HUDEP-2 (cell line): ENCODE data around the gene GALNS.
"Not testable (repeated sequence)": the region's sequence is repeated elsewhere in the genome, so short reads cannot be mapped to it uniquely, and the experiment has no call there.

Source experiments
- DNase-seq, 76 experiments: peaks; one replicate each; lab custom pipeline; 2025; ENCODE audit not compliant: unreplicated experiment in 76 of 76; lab: John Stamatoyannopoulos, UW

GALNS gene, protein sequence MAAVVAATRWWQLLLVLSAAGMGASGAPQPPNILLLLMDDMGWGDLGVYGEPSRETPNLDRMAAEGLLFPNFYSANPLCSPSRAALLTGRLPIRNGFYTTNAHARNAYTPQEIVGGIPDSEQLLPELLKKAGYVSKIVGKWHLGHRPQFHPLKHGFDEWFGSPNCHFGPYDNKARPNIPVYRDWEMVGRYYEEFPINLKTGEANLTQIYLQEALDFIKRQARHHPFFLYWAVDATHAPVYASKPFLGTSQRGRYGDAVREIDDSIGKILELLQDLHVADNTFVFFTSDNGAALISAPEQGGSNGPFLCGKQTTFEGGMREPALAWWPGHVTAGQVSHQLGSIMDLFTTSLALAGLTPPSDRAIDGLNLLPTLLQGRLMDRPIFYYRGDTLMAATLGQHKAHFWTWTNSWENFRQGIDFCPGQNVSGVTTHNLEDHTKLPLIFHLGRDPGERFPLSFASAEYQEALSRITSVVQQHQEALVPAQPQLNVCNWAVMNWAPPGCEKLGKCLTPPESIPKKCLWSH

DNA sequence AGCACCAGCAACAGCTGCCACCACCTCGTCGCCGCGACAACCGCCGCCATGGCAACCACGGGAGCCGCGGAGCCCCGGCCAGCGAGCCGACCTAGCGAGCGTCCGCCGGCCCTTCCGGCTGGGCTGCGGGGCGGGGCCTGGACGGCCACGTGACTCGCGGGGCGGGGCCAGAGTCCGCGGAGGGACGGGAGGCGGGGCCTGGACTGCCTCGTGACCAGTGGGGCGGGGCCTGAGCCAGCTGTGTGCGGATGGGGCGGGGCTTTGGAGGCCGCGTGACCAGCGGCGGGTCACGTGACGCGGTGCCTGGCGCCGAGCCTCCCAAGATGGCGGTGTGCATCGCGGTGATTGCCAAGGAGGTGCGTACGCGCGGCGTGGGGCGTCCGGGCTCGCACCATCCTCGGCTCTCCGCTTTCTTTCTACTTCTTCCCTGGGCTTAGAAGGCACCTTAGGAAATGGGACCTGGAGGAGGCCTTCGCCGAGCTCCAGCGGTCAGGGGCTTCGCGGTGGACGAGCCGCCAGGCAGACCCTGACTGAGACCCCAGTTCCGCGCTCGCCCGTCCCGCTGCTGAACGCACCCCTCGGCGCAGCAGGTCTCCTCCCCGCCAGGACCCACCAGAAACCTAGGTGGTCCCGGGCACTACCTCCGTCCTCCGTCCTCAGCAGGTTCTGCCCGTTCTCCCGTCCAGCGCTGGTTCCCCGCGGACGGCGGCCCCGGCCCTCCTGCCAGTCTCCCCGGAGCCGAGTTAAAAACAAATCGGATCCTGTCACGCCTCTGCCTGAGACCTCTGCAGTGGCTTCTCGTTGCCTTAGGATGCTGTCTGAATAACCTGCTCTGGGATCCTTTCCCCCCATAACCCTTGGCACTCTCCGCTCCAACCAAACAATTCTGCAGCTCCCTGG lies at the start of gene GALNS, which contains the start of gene TRAPPC2L:
GALNS (minus strand) TSS at position 120 of the 900 bp plus-strand sequence; CDS start at position 50, 70 bp downstream.
TRAPPC2L (plus strand) TSS at position 300 of the 900 bp plus-strand sequence; CDS start at position 324, 24 bp downstream.
- DNase-seq, result peak in 74 of 76 experiments; percentile 50 to 99 (median 96)

DNA sequence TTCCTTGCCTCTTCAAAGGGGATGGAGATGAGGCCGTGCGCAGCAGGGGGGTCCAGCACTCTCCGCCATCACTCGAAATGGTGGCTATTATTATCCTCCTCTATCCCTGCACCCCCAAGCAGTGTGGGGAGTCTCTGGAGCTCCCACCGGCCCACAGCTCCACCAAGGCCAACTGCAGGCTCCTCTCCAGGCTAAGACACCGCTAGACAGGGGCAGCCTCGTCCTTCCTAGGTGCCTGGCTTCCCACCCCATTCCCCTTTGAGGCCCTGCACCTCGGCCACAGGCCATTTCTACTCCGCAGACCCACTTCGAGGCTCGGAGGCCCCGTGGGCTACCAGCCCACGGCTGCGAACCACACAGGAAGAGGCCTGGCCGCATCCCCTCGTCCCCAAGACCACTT lies 49.3 kb upstream of the GALNS start:
- no peak for DNase-seq

DNA sequence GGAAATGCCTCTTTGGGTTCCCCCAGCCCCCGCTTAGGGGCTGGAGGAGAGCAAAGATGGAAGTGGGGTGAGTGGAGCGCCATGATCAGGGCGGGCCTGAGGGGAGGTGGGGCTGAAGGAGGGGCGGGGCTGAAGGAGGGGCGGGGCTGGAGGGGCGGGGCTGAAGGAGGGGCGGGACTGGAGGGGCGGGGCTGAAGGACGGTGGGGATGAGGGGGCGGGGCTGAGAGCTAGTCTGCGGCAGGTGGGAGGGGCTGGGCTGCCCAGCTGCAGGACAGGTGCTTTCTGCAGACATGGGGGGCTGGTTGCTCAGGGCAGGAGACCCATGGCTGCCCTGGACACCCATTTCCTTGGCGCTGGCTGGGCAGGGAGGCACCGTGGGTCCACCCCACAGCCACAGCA lies 48.8 kb upstream of the GALNS start:
- peak in 21 of 76 experiments; percentile 2 to 44 (median 17) for DNase-seq

DNA sequence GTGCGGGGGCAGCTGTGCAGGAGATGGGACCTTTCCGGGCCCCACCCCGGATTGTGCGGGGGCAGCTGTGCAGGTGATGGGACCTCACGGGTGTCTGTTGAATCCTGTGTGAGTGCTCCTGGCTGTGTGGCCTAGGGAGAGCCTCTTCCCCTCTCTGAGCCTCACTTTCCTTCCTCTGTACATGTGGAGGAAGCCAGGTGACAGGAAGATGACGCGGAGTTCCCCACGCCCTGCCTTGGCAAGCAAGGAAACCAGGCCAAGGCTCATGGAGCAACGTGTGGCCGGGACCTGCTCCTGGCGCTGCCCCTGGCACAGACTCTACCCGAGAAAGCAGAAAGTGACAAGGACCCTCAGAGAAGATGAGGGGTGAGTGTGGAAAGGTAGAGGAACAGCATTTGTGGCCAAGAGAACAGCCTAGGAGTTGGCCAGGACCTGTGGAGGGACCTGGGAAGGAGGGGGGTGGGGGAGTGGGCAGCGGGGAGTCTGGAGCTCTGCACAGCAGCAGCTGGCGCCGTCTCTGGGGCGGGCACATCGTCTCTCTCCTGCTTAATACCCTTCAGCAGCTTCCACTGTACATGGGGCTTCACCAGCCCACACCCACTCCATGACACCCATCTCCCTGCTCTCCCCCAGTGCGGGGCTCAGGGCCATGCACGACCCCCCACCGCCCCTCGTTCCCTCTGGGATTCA lies 48.1 kb upstream of the GALNS start:
- DNase-seq, result no peak

DNA sequence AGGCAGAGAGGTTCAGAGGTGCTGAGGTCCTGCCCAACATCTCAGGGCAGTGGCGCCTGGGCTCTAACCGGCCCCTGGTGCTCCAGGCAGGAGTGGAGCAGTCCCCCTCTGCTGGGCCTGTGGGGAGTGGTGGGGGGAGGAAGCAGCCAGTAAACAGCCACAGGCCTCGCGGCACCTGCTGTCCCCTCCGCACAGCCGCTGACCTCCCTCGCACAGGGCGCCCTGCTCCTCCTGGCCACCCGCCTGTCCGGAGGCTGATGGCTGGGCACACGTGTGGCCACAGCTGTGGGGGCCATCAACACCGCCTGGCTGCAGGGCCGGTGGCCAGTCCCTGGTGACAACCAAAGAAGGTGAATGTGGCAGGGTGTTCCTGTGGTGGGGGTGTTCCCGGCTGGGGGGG lies 46.5 kb upstream of the GALNS start:
- DNase-seq, result no peak

DNA sequence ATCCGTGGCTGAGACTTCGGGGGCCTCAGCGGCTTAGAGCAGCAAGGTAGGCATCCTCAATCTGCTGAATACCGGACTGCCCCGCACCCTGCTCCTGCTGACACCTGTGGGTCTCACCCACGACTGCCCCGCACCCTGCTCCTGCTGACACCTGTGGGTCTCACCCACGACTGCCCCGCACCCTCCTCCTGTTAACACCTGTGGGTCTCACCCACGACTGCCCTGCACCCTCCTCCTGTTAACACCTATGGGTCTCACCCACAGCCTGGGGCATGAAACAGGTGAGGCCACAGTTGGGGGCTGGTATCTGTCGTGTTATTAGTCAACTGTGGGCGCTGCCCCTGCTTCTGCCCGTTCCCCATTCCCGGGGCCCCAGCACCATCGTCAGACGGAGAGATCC lies 46.0 kb upstream of the GALNS start:
- no peak for DNase-seq

DNA sequence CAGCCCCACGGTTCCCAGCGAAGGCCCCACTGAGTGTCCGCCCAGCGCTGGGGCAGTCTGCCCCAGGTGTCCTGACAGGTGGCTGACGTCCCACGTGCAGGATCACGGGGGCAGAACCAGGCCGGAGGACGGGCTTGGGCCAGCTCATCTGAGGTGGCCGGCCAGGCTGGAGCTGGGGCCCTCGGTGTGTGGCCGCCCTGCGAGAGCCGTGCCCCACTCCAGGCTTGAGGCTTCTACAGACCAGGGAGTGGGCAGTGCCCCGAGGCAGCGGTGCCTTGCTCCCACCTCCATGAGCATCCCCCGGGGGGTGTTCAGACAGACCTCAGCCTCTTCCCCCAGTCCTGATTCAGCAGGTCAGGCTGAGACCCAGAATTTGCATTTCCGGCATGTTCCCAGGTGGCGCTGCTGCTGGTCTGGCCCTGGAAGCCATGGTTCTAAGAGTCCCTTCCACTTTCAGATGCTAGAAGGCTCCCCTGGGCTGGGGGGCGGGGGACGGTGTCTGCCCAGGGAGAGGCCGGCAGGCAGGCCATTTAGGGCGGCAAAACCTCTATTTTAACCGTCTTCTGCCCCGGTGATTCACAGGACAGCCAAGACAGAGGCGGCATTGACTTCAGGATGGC lies 45.1 kb upstream of the GALNS start:
- DNase-seq, result no peak

DNA sequence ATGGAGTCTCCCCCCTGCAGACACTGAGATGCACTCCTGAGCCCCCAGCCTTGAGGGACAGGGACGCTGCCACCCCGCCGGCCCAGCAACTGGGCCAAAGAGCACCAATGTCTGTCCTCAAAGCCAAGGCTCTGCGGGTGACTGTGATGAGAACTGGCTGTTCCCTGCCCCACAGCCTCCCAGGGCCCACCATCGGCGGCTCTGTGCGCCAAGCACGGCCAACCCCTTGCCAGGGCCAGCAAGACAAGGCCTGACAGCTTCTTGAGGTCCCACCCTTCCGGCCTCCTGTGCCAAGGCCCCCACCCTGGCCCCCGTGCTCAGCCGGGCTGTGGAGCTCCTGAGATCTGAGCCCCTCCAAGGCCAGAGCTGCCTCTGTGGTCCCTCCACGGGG lies 43.9 kb upstream of the GALNS start:
- DNase-seq, result no peak

DNA sequence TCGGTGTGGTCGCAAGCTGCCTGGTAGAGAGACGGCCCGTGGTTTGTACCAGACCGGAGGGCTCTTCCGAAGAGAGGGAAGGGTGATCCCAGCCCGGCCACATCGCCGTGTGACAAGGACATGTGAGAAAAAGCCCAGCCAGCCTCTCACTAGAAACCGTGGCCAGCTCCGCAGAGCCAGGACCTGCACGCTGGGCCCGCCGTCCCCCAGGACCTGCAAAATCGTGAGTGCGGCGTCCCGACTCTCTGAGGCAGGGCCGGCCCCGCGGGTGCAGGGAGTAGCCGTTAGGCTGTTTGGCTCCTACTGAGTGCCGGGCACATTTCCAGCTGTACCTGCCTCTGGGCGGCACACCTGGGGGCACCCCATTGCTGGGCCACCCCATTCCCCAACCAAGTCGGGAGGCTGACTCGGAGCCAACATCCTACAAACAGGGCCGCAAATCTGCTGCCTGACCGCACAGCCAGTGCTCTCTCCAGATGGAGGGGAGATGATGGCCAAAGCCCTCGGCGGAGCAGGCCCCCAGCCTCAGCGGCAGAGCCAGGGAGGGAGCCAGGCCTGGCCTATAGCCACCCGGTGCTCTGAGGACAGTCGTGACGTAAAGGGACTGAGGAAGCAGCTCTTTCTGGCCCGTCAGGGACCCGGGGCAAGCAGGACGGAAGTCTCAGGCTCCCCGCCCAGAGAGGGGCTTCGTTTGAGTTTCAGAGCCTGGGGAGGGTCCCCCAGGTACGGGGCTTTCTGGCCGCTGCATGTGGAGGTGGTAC lies 43.3 kb upstream of the GALNS start:
- DNase-seq, result no peak

DNA sequence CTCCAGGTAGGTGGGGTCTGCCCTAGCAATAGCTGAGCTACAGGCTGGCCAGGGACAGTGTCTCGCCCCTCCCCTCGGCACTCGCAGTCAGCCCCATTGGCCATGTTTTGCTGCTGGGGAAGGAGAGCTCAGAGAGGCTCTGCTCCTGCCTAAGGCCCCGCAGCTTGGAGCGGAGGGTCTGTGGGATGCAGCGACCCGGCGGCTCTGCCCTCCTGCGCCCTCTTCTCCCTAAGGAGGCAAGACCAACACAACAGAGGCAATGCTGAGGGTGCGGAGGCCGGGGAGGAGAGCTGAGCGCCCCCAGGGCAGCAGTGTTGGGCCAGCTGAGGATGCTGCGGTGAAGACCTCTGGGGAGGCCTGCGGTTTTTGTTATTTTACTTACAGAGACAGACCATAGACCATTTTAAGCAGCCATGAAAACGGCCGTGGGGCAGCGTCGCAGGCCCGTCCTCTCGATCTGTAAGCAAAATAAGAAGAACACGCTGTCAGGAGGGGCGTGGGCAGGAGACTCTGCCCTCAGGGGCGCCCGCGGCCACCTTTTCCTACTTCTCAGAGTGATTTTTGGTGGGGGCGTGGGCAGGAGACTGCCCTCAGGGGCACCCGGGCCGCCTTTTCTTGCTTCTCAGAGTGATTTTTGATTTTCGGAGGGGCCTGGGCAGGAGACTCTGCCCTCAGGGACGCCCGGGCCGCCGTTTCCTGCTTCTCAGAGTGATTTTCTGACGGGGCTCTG lies 41.1 kb upstream of the GALNS start:
- DNase-seq, result no peak

DNA sequence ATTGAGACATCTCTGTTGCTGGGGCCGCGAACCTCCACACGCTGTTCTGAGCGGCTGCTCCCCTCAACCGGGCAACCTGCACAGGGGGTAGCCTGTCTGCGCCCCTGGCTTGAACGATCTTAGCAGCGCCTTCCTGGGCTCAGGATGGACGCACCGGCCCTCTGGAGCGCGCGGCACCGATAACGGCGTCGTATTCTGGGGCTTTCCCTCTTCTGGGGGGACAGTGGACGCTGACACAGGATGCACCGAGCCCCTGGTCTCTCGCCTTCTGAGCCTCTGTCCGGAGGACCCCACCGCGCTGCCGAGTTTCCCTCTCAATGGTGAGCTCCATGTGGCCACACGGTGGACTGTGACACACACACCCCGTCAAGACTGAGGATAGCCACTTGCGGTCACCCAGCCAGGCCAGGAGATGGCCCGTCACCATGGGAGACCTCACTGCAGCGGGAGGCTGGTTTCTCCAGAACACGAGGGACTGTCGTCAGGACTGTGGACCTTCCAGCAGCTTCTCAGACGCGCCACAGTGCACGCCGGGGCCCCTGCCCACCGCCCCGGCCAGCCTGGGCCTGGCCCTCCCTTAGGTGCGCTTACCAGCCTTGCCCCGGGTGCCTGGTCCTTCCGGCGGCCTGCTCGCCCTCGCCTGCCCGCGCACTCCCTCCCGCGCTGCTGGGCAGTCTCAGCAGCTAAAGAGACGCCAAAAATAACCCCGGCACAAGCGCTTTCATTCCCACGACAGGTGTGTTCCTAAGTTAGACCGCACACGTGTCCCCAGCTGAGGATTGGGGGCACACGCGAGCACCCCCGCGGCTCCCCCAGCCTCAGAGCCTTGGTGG lies 39.7 kb upstream of the GALNS start:
- no peak for DNase-seq

DNA sequence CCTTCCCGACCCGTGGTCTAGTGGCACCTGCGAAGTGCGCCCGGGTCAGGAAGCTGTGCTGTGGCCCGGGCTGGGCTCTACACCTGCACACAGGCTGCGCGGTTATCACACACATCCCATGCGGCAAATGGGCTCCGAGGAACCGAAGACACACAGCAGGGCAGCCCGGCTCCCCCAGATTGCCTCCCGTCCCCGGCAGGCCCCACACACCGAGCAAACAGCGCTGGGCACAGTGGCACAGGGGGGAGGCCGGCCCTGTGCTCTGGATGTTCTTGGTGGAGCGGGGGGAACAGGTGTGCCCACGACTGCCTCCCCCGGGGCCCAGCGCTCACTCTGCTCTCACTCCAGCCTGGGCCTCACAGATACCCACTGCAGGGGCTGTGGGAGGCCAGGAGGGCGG lies 38.6 kb upstream of the GALNS start:
- DNase-seq, result no peak

DNA sequence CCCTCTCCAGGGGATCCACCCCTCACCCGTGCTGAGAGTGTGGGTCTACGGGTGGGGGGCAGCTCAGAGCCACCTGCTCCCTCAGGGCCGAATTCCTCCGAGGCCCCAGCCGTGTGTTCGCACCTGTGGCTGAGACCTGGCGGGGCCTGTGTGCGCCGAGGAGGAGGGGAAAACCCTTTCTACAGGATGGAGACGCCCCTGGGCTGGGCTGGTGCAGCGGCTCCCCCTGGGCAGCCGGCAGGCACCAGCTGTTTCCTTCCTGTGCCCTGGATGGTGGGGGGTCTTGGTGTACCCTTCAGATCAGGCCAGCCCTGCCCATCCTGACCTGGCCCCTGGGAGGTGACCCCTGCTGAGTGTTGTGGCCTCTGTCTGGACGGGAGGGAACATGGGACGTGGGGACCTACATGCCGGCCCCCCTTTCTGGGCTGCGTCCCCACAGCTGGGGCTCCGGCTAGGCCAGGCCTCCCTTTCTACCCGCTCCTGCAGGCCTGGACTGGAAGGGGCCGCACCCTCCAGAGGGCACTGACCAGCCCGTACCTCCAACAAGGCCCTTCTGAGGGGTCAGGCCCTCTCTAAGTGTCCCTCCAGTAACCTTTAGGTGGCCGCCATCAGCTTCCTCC lies 38.0 kb upstream of the GALNS start:
- no peak for DNase-seq

DNA sequence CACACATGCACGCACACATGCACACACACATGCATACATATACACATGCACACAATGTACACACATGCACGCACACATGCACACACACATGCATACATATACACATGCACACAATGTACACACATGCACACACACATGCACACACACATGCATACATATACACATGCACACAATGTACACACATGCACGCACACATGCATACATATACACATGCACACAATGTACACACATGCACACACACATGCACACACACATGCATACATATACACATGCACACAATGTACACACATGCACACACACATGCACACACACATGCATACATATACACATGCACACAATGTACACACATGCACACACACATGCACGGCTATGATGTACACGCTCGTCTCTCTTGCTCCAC lies 37.5 kb upstream of the GALNS start:
- DNase-seq, result not testable (repeated sequence)

DNA sequence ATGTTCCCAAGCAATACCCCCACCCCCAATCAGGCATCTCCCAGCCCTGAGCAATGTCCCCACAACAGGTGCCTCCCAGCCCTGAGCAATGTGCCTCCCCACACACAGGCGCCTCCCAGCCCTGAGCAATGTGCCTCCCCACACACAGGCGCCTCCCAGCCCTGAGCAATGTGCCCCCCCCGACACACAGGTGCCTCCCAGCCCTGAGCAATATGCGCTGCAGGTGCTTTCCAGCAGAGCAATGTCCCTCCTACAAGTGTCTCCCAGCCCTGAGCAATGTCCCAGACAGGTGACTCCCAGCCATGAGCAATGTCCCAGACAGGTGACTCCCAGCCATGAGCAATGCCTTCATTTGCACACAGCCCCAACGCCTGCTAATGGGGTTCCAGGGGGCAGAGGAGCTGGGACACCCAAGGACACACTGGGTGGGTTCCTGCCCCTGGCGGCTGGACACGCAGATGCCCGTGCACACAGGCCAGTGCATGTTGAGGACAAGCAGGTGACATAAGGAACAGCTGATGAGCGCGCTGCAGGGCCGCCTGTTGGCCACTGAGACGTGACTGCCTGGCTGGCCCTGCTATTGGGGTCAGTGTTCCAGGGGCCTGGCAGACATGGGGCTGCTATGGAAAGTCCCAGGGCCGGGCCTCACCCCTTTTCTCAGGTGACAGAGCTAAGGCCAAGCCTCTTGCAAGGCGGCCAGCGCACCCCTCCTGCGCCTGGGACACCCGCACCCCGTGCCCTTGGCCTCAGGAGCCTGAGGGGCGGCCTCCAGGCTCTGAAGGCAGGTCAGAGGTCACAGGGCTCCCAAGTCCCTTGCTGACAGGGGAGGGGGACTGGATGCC lies 36.6 kb upstream of the GALNS start:
- DNase-seq, result no peak

DNA sequence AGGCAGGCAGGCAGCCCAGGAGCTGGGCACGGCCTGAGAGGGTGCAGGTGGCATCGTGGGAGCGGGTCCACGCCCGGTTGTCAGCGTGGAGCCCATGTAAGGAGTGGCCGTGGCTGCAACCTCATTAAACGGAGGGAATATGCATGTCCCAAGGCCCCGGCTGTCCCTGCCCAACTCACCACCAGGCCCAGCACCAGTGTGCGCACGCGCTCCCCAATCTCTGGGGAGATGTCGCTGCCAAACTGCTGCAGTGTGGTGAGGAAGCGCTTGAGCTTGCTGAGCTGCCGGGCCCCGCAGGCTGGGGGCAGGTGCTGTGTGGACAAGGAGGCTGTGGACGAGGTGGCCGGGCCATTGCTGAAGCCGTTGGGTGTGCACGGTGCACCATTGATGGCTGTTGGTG lies 35.3 kb upstream of the GALNS start:
- no peak for DNase-seq

DNA sequence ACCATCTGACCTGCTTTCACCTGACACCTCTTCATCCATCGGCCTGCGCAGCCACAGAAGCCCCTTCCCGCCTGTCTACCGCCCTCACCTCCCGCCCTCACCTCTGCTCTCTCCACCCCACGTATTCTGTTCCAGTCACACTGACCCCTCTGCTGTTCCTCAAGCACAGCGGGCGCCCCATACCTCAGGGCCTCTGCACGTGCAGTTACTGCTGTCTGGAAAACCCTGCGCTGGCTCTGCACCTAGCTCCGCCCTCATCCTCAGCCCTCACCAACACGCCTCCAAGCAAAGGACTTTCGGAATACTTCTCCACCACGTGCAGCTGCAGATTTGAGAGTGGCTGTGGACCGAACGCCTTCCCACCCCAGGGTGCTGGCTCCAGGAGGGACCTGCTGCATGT lies 34.3 kb upstream of the GALNS start:
- no peak for DNase-seq
